ENCODE measurements around the gene ZNF267.

DNA sequence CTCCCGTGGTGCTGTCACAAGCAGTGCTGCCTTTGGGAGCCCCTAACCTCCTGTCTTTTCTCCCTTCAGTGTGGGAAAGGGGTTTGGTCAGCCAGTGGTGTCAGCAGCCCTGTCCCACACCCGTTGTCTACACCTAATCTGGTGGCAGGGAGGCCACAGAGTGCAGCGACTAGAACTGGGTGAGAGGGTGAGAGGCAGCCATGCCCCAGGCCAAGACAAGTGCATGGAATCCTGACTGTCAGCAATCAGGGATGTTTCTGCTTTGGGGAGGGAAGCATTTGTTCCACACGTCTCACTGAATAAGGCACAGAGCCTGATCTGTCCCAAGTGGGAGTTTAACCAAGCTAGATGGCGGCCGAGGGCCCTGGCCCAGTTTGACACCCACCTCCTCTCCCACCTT lies 1.4 kb upstream of the ZNF267 start:
- TF ChIP-seq, protein P1, sequence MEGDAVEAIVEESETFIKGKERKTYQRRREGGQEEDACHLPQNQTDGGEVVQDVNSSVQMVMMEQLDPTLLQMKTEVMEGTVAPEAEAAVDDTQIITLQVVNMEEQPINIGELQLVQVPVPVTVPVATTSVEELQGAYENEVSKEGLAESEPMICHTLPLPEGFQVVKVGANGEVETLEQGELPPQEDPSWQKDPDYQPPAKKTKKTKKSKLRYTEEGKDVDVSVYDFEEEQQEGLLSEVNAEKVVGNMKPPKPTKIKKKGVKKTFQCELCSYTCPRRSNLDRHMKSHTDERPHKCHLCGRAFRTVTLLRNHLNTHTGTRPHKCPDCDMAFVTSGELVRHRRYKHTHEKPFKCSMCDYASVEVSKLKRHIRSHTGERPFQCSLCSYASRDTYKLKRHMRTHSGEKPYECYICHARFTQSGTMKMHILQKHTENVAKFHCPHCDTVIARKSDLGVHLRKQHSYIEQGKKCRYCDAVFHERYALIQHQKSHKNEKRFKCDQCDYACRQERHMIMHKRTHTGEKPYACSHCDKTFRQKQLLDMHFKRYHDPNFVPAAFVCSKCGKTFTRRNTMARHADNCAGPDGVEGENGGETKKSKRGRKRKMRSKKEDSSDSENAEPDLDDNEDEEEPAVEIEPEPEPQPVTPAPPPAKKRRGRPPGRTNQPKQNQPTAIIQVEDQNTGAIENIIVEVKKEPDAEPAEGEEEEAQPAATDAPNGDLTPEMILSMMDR (IDR thresholded peaks at IDR 0.05 in 4 of 5, conservative IDR thresholded peaks at IDR 0.05 in 1 of 5), result no peak
- TF ChIP-seq POLR2A (IDR thresholded peaks at IDR 0.05), result no peak
